Trophoblast cell (in vitro differentiated cells and primary cell): ENCODE measurements around the gene ARG1.
A peak's percentile ranks its signal among the peaks of the same experiment; 100 is the strongest.

Experiments
- DNase-seq, 2 donors: peaks; one replicate each; pipeline ENCODE4 v3.0.0-alpha.2; 2016
- H2AFZ ChIP-seq: 2 replicates; pipeline ENCODE4 v1.6.1; 2013; ENCODE audit warnings: low read length, moderate library complexity, mild to moderate bottlenecking; ENCODE audit not compliant: insufficient read depth, poor library complexity
- H2AK5ac ChIP-seq: 2 replicates; pipeline ENCODE4 v1.6.1; 2013; ENCODE audit warnings: mild to moderate bottlenecking, low read length
- H2BK120ac ChIP-seq: 2 replicates; pipeline ENCODE4 v1.6.1; 2013; ENCODE audit warnings: low read length, mild to moderate bottlenecking, moderate library complexity; ENCODE audit not compliant: insufficient read depth, poor library complexity
- H2BK12ac ChIP-seq: 2 replicates; pipeline ENCODE4 v1.6.1; 2013; ENCODE audit warnings: mild to moderate bottlenecking, low read length, moderate library complexity
- H2BK5ac ChIP-seq: 2 replicates; pipeline ENCODE4 v1.6.1; 2013; ENCODE audit warnings: low read length, low read depth, moderate library complexity, mild to moderate bottlenecking; ENCODE audit not compliant: poor library complexity
- H3K14ac ChIP-seq: 2 replicates; pipeline ENCODE4 v1.6.1; 2013; ENCODE audit warnings: mild to moderate bottlenecking, low read length
- H3K18ac ChIP-seq: 2 replicates; pipeline ENCODE4 v1.6.1; 2013; ENCODE audit warnings: mild to moderate bottlenecking, low read length
- H3K23ac ChIP-seq: 2 replicates; pipeline ENCODE4 v1.6.1; 2013; ENCODE audit warnings: low read length
- H3K27ac ChIP-seq: 2 replicates; pipeline ENCODE4 v1.5.1; 2013; ENCODE audit warnings: low read depth, mild to moderate bottlenecking, inconsistent platforms, low read length, moderate library complexity
- H3K27me3 ChIP-seq: 2 replicates; pipeline ENCODE4 v1.6.1; 2013; ENCODE audit warnings: inconsistent platforms, mild to moderate bottlenecking, low read length, moderate library complexity; ENCODE audit not compliant: insufficient read depth
- H3K36me3 ChIP-seq, 2 experiments: 1 replicate in 1 of 2; 2 replicates in 1 of 2; pipeline ENCODE4 v1.6.1; 2013; ENCODE audit warnings: low read length in 2 of 2, mild to moderate bottlenecking in 2 of 2, moderate library complexity in 1 of 2; ENCODE audit not compliant: insufficient read depth in 2 of 2, control insufficient read depth in 1 of 2
- H3K4ac ChIP-seq: 2 replicates; pipeline ENCODE4 v1.6.1; 2013; ENCODE audit warnings: low read depth, mild to moderate bottlenecking, low read length, moderate library complexity
- H3K4me1 ChIP-seq, 2 experiments: 1 replicate in 1 of 2; 2 replicates in 1 of 2; pipeline ENCODE4 v1.6.1; 2013; ENCODE audit warnings: low read length in 2 of 2, mild to moderate bottlenecking in 2 of 2, moderate library complexity in 1 of 2; ENCODE audit not compliant: insufficient read depth in 2 of 2, control insufficient read depth in 1 of 2
- H3K4me2 ChIP-seq: 2 replicates; pipeline ENCODE4 v1.6.1; 2013; ENCODE audit warnings: inconsistent platforms, mild to moderate bottlenecking, low read length, moderate library complexity
- H3K4me3 ChIP-seq: 2 replicates; pipeline ENCODE4 v1.5.1; 2013; ENCODE audit warnings: mild to moderate bottlenecking, low read depth, low read length, inconsistent platforms
- H3K79me1 ChIP-seq: one replicate; pipeline ENCODE4 v1.6.1; 2013; ENCODE audit warnings: low read length
- H3K79me2 ChIP-seq: 2 replicates; pipeline ENCODE4 v1.6.1; 2013; ENCODE audit warnings: low read length, mild to moderate bottlenecking; ENCODE audit not compliant: control insufficient read depth, insufficient read depth, poor library complexity
- H3K9ac ChIP-seq: 2 replicates; pipeline ENCODE4 v1.6.1; 2013; ENCODE audit warnings: mild to moderate bottlenecking, low read length
- H3K9me3 ChIP-seq: 2 replicates; pipeline ENCODE4 v1.6.1; 2013; ENCODE audit warnings: low read depth, mild to moderate bottlenecking, control low read depth, inconsistent platforms, low read length; ENCODE audit not compliant: insufficient read depth
- H4K12ac ChIP-seq: 2 replicates; pipeline ENCODE4 v1.6.1; 2013; ENCODE audit warnings: low read depth, mild to moderate bottlenecking, low read length, moderate library complexity
- H4K8ac ChIP-seq: 2 replicates; pipeline ENCODE4 v1.6.1; 2013; ENCODE audit warnings: low read depth, mild to moderate bottlenecking, low read length, moderate library complexity
- H4K91ac ChIP-seq: one replicate; pipeline ENCODE4 v1.6.1; 2013; ENCODE audit warnings: low read depth, mild to moderate bottlenecking, low read length, moderate library complexity
- WGBS: extraction: QIAGEN DNeasy Blood & Tissue Kit; methylation state at CpG from one replicate; pipeline ENCODE4 v1.1.7; 2013; ENCODE audit warnings: missing lambda C conversion rate; ENCODE audit not compliant: insufficient read length, insufficient coverage; ENCODE audit errors: extremely low coverage; 5-methylcytosine and 5-hydroxymethylcytosine counted together

The ARG1 gene

DNA sequence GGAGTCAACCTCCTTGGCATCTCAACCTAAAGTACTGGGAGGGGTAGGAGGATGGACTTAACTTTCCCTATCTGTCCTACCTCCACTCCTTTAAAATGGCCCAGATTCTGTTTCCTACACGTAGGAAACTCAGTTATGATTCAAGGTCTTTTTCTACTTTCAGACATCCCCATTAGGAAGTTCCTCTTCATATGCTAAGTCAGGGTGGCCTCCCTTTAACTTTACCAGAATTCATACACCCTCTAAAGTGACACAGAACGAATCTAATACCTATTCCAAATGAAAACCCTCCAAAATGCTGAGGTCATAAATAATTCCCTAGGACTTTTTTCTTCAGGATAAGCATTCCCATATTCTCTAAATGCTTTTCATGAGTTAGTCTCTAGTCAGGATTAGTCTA, 15.6 kb downstream of the ARG1 start:
- H3K23ac ChIP-seq, result no peak overlapping the region
- no peak overlapping the region for H2BK12ac ChIP-seq
- H3K79me2 ChIP-seq, result no peaks in the 10 kb centered on the region
- no peak overlapping the region for H3K4ac ChIP-seq
- H2AFZ ChIP-seq, result no peak overlapping the region
- no peaks in the 10 kb centered on the region for H3K9me3 ChIP-seq
- H3K4me3 ChIP-seq, result no peak overlapping the region
- DNase-seq, result no peak
- no peak overlapping the region for H3K4me2 ChIP-seq
- no peak overlapping the region for H3K18ac ChIP-seq
- no peak overlapping the region for H2BK120ac ChIP-seq
- no peaks in the 10 kb centered on the region for H3K79me1 ChIP-seq
- no CpG with 5 or more reads among the region's 2 CpGs for WGBS
- H3K9ac ChIP-seq, result no peak overlapping the region
- no peak overlapping the region for H2AK5ac ChIP-seq
- peaks cover 21% of the 10 kb centered on the region in 2 experiments for H3K36me3 ChIP-seq
- no peak overlapping the region for H3K27ac ChIP-seq
- no peak overlapping the region for H4K91ac ChIP-seq
- H4K8ac ChIP-seq, result no peak overlapping the region
- H3K4me1 ChIP-seq, result no peaks in the 10 kb centered on the region
- no peak overlapping the region for H4K12ac ChIP-seq
- H2BK5ac ChIP-seq, result no peak overlapping the region
- no peak overlapping the region for H3K14ac ChIP-seq
- no peaks in the 10 kb centered on the region for H3K27me3 ChIP-seq

DNA sequence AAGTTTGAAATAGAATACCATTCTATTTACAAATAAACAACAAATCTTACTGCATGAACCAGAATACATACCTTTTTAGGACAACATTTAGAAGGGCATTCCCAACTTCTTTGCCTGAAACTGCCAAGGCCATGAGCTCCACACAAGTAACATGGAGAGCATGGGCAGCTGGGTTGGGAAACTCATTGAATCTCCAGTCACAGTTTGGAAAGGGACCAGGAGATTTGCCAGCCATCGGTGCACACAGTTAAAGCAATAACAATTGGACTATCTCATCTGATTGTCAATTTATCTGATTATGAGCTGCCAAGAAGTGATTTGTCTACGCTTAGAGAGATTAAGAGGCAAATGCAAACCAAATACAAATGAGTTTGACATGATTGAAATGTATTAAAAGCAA, 19.9 kb downstream of the ARG1 start:
- H3K14ac ChIP-seq, result no peak overlapping the region
- no peak overlapping the region for H3K4me3 ChIP-seq
- no peaks in the 10 kb centered on the region for H3K27me3 ChIP-seq
- no peak overlapping the region for H2AK5ac ChIP-seq
- no peak overlapping the region for H3K9ac ChIP-seq
- no peak overlapping the region for H3K4me2 ChIP-seq
- no peaks in the 10 kb centered on the region for H3K79me2 ChIP-seq
- no peak overlapping the region for H3K27ac ChIP-seq
- H4K91ac ChIP-seq, result no peak overlapping the region
- WGBS, result no CpG with 5 or more reads among the region's 2 CpGs
- H3K79me1 ChIP-seq, result no peaks in the 10 kb centered on the region
- no peaks in the 10 kb centered on the region for H3K4me1 ChIP-seq
- H3K4ac ChIP-seq, result no peak overlapping the region
- H2BK12ac ChIP-seq, result no peak overlapping the region
- no peak overlapping the region for H2AFZ ChIP-seq
- no peak overlapping the region for H4K8ac ChIP-seq
- no peak overlapping the region for H2BK5ac ChIP-seq
- no peak overlapping the region for H2BK120ac ChIP-seq
- no peak overlapping the region for H4K12ac ChIP-seq
- no peak overlapping the region for H3K18ac ChIP-seq
- H3K23ac ChIP-seq, result no peak overlapping the region
- DNase-seq, result no peak
- H3K36me3 ChIP-seq, result peaks cover 18 to 24% of the 10 kb centered on the region in 2 experiments
- no peaks in the 10 kb centered on the region for H3K9me3 ChIP-seq

GRCh38 chr6:131594074-131594473, 21.0 kb downstream of the ARG1 start:
- no peak overlapping the region for H2AFZ ChIP-seq
- H3K9ac ChIP-seq, result no peak overlapping the region
- H4K91ac ChIP-seq, result no peak overlapping the region
- no peak overlapping the region for H3K23ac ChIP-seq
- no peak overlapping the region for H2BK12ac ChIP-seq
- H3K79me1 ChIP-seq, result no peaks in the 10 kb centered on the region
- no peak overlapping the region for H3K18ac ChIP-seq
- WGBS, result no CpG with 5 or more reads among the region's 11 CpGs
- H3K27me3 ChIP-seq, result no peaks in the 10 kb centered on the region
- H3K4ac ChIP-seq, result no peak overlapping the region
- H3K9me3 ChIP-seq, result no peaks in the 10 kb centered on the region
- H3K4me3 ChIP-seq, result no peak overlapping the region
- H3K36me3 ChIP-seq, result peaks cover 20 to 25% of the 10 kb centered on the region in 2 experiments
- DNase-seq, result peak; percentile 35 to 61
- no peak overlapping the region for H3K27ac ChIP-seq
- H3K4me2 ChIP-seq, result no peak overlapping the region
- H3K4me1 ChIP-seq, result no peaks in the 10 kb centered on the region
- no peak overlapping the region for H2BK5ac ChIP-seq
- H4K12ac ChIP-seq, result no peak overlapping the region
- H2BK120ac ChIP-seq, result no peak overlapping the region
- no peaks in the 10 kb centered on the region for H3K79me2 ChIP-seq
- no peak overlapping the region for H3K14ac ChIP-seq
- no peak overlapping the region for H4K8ac ChIP-seq
- H2AK5ac ChIP-seq, result no peak overlapping the region

GRCh38 chr6:131597446-131597845, 24.4 kb downstream of the ARG1 start:
- no CpG with 5 or more reads among the region's 3 CpGs for WGBS

More at GRCh38 chr6:131597446-131597845, 24.4 kb downstream of the ARG1 start:
- Histone ChIP-seq H3K9ac (no peak overlapping the region), H2AFZ (no peak overlapping the region), H4K8ac (no peak overlapping the region), H3K36me3 (peaks cover 15 to 24% of the 10 kb centered on the region in 2 experiments), H2AK5ac (no peak overlapping the region), H2BK120ac (no peak overlapping the region), H3K27me3 (no peaks in the 10 kb centered on the region), H4K91ac (no peak overlapping the region), H4K12ac (no peak overlapping the region), H3K4me3 (no peak overlapping the region), H3K9me3 (no peaks in the 10 kb centered on the region), H3K14ac (no peak overlapping the region), H3K27ac (no peak overlapping the region), H3K4me2 (no peak overlapping the region), H3K4me1 (no peaks in the 10 kb centered on the region), H3K4ac (no peak overlapping the region), H3K79me2 (no peaks in the 10 kb centered on the region), H3K23ac (no peak overlapping the region), H2BK5ac (no peak overlapping the region), H3K79me1 (no peaks in the 10 kb centered on the region), H2BK12ac (no peak overlapping the region), H3K18ac (no peak overlapping the region)
- DNase-seq, result peak in 1 of 2 donors; percentile 24
